CD1c-positive myeloid dendritic cell (primary cell): ENCODE data around the gene PANX1.

Source experiments
- DNase-seq: peaks from one replicate; pipeline ENCODE4 v3.0.0-alpha.2; 2016; ENCODE audit errors: extremely low spot score

Gene PANX1

GRCh38 chr11:94129512-94130297 is 1.1 kb downstream of the PANX1 start:
- no peak for DNase-seq

DNA sequence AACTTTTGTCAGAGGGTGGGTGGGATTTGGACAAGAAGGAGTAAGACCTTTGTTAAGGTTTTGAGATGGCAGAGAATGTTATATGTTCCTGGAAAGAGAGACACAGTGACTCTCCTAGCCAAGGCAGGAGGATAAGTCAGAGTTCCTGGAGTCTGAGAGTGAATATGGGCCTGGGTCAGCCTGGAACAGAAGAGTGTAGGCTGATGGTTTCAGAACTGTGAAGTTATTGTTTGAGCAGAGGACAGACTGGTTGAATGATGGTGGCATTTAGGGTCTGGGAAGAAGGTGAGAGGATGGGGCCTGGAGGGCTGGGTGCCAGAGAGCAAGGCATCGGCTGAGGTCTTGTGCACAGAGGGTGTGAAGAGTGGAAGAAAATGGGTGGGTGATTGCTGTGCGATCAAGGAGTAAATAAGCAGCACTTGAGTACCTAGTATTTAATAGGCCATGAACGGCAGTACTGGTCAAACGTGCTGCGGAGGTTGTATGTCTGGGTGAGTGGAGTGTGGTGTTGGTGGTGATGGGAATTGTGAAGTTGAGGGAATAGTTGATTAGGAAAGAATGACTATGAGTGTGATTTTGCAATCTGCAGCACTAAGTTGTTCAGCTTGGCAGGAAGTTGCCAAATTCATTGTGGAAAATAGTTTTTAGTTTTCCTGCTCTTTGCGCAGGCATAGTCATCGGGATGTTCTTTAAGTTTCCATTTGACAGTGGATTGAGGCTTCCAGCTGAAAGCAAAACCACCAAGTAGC is 1.8 kb downstream of the PANX1 start:
- DNase-seq, result peak; percentile 38

DNA sequence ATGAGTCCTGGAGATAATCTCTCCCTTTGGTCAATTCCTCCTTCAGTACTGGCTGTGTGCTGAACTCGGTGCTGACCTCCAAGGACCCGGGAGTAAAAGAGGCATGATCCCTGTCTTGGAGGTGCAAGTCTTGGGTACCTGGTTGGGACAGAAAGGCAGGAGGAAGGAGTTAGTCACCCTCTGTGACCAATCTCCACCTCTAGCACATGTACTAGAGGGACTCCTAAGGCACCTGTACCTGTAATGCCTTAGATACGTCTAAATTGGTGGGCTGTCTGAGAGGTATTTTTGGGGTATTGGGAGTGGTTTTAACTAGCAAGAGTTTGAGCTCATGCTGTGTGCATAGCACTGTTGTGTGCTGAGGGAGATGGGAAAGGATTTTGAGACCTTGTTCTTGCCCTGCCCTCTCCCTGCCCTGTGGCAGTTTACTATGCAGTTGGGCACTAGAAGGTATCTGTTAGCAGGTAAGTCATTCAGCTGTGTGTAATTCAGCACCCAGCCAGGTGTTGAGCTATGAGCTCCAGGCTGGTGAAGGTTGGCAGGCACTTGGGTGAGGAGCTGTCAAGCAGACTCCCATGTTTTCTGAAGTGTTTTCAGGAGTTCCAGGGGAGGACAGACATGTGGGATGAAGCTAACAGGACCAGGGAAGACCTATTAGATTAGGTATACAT is 2.5 kb downstream of the PANX1 start:
- no peak for DNase-seq

DNA sequence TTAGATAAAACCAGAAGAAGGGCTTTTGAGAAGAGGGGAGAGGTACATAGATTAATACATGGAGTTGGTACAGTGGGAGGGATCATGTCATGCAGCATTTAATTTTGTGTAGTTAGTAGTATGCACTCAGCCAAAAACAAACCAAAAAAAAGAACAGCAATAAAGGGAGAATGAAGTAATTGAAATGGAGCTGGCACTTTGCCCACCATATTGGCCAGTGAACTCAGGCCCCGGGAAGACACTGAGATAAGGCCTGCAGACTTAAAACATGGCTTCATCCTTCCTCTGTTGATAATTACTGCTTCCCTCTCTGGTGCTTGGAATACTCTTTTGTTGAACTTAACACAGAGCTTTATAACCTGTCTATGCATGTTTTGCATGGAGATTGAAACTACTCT is 3.1 kb downstream of the PANX1 start:
- DNase-seq, result no peak

- DNase-seq, result no peak
Observed at GRCh38 chr11:94132152-94132558, 3.5 kb downstream of the PANX1 start.

- no peak for DNase-seq
Observed at GRCh38 chr11:94132823-94133408, 4.3 kb downstream of the PANX1 start.

DNA sequence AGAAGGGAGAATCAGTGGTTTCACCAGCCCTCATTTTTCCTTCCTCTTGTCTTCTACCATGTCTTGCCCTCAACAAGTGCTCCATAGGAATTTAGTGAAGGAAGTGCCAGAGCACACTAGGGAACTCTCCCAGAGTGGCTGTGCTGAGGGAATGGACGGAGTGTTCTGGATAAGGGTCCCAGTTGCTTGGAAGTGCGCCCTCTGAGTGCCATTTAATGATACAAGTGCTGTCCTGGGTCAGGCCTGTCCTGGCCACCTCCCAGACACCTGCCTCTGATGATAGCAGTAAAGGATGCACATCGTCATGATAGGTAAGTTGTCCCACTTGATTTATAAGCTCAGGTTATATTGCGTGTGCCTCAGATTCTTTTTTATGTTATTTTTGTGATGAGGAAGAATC is 5.1 kb downstream of the PANX1 start:
- DNase-seq, result no peak

DNA sequence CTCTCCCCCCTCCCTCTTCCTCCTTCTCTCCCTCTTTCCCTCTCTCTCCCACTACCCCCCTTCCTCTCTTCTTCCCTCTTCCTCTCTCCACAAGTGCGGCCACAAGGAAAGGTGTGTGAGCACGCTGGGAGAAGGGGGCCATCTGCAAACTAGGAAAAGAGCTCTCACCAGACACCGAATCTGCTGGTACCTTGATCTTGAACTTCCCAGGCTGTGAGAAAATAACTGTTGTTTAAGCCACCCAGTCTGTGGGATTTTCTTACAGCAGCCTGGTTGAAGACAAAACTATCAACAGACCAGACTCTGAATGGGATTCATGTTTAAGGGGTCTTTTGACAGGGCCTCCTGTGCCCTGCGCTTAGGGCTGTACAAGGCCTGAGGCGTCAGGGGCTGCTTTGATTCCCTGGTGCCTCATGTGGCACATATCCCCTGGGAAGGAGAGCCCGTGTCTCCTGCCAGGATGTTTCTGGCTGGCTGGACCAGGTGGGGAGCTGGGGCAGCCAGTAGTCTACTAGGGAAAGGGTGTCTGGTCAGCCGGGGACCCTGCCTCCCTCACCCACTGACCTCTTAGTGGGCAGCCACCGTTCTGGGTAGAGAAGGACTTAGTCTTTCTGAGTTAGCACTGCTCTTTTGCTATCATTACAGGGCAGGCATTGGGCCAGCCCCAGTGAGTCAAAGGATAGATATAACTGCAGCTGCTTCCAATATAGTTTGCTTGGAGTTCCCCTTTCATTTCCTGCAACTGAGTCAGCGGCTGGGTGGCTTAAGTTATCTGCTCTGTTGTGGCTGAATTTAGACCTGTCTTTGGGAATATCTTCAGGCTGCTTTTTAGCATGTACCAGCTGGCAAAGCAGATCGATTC is 6.2 kb downstream of the PANX1 start:
- no peak for DNase-seq

GRCh38 chr11:94139416-94139815 is 10.8 kb downstream of the PANX1 start:
- DNase-seq, result no peak

DNA sequence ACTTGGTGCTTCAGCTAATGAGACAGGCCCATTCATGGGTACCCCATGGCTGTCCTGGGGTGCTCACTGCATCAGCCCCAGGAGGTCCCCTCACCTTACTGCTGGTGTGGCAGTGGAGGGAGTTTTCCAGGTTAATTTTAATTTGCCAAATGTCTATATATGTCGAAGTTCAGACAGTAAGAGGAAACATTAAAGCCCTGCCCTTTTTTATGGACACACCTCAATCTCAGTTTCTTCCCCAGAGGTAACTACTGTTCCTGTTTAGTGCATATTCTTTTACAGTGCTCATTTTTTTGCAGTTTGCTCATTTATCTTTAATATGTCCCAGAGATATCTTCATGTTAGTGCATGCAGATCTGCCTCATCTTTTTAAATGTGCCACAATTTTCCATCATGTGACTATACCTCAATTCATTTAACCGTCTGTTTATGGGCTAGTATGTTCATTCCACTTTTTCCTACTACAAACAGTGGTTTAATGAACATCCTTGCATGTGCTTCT is 11.6 kb downstream of the PANX1 start:
- no peak for DNase-seq

- no peak for DNase-seq
Observed at GRCh38 chr11:94141511-94142307, 13.1 kb downstream of the PANX1 start.

DNA sequence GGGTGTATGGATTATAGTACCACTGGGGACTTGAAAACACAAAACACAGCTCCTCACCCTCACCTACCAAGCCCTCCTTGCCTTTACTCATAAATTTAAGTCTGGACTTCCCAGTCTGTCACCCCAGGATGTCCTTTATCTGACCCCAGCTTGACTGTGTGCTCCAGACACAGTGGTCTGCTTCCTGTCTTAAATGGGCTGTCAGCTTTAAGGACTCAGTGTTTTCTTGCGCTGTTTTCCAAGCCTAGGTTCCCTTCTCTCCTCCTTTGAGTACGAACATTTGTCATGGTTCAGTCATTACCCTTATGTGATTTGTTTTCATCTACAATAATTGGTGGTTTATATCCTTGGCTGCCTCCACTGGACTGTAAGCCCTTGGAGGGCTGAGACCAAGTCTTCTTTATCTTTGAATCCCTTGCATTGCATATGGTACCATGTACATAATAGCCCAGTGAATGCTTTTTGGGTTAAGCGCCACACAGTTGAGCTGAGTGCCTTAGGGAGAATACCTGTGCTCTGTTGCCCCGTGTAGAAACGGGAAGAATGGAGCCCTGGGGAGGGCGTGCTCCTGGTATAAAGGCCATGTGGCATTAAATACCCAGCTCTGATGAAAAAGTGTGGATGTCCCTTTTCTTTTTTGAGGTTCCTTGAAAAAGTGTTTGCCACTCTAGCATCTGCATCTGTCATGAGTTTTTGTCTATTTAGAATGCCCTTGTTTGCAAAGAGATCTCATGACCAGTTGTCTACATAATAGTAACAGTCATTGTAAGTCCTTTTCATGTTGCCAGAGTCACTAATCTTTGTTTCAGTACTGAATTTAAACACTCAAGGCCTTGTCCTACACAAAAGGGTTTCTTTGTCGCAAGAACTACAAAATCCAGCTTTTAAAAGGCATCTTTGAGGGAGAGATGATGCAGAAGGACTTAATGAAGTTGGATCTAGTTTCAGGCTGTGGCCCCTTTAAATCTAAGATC is 14.0 kb downstream of the PANX1 start:
- no peak for DNase-seq

GRCh38 chr11:94144216-94144615 is 15.6 kb downstream of the PANX1 start:
- no peak for DNase-seq

- no peak for DNase-seq
Observed at GRCh38 chr11:94144664-94145063, 16.0 kb downstream of the PANX1 start.

DNA sequence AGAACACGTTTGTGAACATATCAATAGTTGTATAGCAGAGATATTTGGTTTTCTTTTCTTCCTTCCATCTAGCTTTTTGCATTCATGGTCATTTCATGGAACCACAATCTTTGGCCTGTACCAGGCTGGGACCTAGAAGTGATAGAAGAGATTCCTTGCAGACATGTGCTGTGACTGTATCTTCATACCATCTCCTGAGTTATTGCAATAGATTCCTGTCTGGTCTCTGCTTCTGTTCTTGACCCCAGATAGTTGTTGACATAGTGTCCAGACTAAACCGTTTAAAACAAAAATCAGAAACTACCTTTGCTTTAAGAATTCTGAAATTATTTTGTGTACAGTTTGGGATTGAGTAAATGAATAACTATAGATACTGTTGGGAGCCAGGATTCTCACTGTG is 16.8 kb downstream of the PANX1 start:
- DNase-seq, result no peak

DNA sequence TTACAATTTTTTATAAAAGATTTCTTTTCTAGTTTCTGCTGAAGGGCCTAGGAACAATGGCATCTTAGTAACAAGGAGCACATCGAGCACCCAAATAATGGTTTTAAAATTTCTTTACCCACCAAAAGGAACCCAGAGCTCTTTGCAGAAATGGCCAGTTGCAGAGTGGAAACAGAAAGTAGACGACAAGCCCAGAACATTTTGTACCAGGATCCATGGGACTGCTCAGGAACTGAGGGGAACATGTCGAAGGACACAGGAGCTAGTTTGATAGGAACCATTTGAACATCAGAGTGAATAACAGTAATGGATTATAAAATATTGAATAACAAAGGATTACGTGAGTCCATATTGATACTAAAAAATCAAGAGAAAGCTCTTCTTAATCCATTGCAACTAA is 17.3 kb downstream of the PANX1 start:
- no peak for DNase-seq

DNA sequence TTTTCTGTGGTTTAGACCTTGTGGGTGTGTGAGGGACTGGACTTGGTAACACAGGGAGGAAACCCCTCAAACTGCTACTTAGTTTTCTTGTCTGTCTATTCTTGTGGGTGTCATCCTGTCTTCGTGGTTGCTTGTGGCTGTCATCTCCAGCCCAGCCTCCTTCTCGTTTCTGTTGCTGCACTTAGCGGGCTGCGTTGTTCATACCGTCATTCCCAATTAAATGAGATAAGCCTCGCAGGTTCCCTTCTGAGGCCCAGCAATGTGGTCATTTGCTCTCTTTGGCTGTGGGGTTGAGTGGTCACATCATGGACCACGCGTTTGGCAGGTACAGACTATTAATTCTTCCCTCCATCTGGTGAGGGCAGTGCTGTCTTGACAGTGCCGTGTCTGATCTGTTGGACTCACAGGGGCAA is 18.8 kb downstream of the PANX1 start:
- DNase-seq, result no peak

DNA sequence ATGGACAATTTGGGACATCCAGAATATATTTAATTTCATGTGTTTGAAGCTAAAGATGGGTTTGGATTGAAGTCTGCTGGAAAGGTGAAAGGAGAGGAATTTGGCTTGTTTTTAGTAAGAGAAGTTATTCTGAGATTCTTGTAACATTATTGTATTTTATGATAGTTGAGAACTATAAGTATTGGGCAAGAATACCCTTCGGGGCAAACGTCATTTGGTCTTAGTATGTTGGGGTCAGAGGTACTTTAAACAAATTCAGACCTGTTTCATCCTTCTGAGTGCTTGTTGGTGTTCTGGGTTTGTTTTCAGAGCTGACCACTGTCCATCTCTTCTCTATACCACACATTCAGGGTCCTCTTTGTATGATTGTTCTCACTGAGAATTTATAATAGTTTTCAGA is 19.5 kb downstream of the PANX1 start:
- DNase-seq, result no peak

DNA sequence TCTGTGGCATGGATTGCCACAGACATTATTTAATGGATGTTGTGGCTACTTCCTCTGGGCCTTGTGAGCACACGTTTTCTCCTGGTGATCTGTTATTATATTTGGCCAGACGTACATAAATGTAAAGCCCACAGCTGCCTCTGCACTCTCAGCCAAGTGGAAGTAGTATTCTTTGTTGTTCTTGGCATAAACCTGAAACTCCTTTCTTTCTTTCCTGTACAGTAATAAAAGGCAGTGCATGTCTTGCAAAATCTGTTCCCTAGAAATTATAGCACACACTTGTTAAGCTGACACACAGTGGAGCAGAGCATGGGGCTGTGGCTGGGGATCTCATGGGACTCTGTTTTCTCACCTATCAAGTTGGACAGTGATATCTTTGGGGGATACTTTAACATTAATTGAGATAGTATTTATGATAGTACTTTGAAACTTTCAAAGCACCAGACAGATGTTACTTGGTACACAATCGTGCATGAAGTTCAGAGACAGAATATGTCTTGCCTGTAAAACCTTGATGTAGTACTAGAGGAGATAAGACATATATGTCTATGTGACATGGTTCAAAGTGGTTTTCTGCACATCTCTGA is 20.9 kb downstream of the PANX1 start:
- no peak for DNase-seq
